NCI-H2107 treated with DMSO at 0.1 percent for 48 hours (cell line): ENCODE results near the gene CRYBB2.
A peak's percentile ranks its signal among the peaks of the same experiment; 100 is the strongest.
"Not testable (repeated sequence)": the region's sequence is repeated elsewhere in the genome, so short reads cannot be mapped to it uniquely, and the experiment has no call there.

ENCODE experiments used
- DNase-seq: peaks from one replicate; lab custom pipeline; 2025; ENCODE audit not compliant: unreplicated experiment; lab: John Stamatoyannopoulos, UW

Gene CRYBB2

GRCh38 chr22:25232301-25232700, 12.9 kb downstream of the CRYBB2 start:
- DNase-seq, result no peak

- not testable (repeated sequence) for DNase-seq
These were observed 14.3 kb downstream of the CRYBB2 start for GRCh38 chr22:25233706-25234105.

- DNase-seq, result peak; percentile 21
These were observed 16.3 kb downstream of the CRYBB2 start for GRCh38 chr22:25235547-25236290.

GRCh38 chr22:25236417-25236816, 17.0 kb downstream of the CRYBB2 start:
- no peak for DNase-seq

DNA sequence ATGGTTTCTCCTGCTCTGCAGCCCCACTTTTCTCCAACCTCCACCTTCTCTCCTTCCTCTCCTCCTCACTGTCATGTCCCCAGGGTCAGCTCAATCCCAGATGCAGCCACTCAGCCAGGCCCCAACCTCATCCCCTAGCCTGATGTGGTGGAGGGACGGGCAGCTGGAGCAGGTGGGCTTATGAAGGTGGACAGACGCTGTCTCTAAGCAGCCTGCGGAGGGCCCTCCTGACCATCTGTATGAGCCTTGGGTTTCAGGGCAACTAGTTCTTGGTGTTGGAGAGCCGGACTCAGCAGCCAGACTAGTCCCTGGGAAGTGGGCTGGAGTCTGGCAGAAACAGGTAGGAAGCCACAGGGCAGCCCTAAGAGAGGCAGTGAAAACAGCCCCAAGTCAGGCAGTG, 18.1 kb downstream of the CRYBB2 start:
- DNase-seq, result no peak

GRCh38 chr22:25238058-25238457, 18.6 kb downstream of the CRYBB2 start:
- DNase-seq, result not testable (repeated sequence)

GRCh38 chr22:25255169-25255568, 35.7 kb downstream of the CRYBB2 start:
- not testable (repeated sequence) for DNase-seq

DNA sequence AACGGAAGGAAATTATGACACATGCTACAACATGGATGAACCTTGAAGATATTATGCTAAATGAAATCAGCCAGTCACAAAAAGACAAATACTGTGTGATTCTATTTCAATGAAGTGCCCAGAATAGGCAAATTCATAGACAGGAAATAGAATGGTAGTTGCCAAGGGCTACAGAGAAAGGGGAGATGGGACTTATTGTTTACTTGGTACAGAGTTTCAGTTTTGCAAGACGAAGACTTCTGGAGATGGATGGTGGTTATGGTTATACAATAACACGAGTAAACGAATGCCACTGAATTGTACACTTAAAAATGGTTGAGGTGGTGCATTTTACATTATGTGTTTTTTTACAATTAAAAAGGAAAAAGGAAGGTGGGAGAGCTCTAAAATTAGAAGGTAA, 48.1 kb downstream of the CRYBB2 start:
- DNase-seq, result not testable (repeated sequence)

GRCh38 chr22:25268902-25269301, 49.5 kb downstream of the CRYBB2 start:
- not testable (repeated sequence) for DNase-seq

- not testable (repeated sequence) for DNase-seq
These were observed 50.6 kb downstream of the CRYBB2 start for GRCh38 chr22:25270061-25270460.

- not testable (repeated sequence) for DNase-seq
These were observed 53.8 kb downstream of the CRYBB2 start for GRCh38 chr22:25273231-25273630.

GRCh38 chr22:25273928-25274327, 54.5 kb downstream of the CRYBB2 start:
- DNase-seq, result not testable (repeated sequence)

- DNase-seq, result not testable (repeated sequence)
These were observed 60.7 kb downstream of the CRYBB2 start for GRCh38 chr22:25280118-25280517.
